Measurements from ENCODE around the gene TSBP1. TPM values are rescaled to one million over a fixed set of nuclear protein-coding genes. Genes with fewer than 3 reads are reported as not detected.

TSBP1 gene
- total RNA-seq (2014; rRNA removed; shearing (Covaris generic); ENCODE audit: low replicate concordance) = not detected in 2 replicates

GRCh38 chr6:32371803-32372202, at the start of gene TSBP1:
Gene TSBP1, minus strand, starts transcription at chr6:32371903. Its CDS starts 197 bp downstream, at chr6:32371706.
- in situ Hi-C loops (cut with HindIII; ENCODE audit: low pct_unique_long_range_greater_than_20kb, low sequenced_read_pairs) = no loop called here
- no peak for DNase-seq (ENCODE audit: low read depth)

- DNase-seq (ENCODE audit: low read depth) = no peak
- in situ Hi-C loops (cut with HindIII; ENCODE audit: low pct_unique_long_range_greater_than_20kb, low sequenced_read_pairs) = no loop called here
These were observed 44.3 kb upstream of the TSBP1 start for GRCh38 chr6:32416036-32416435.

- in situ Hi-C loops (cut with HindIII; ENCODE audit: low pct_unique_long_range_greater_than_20kb, low sequenced_read_pairs) = no loop called here
- peak; percentile 59 for DNase-seq (ENCODE audit: low read depth)
These were observed 43.9 kb upstream of the TSBP1 start for GRCh38 chr6:32415521-32416019.

- DNase-seq (ENCODE audit: low read depth) = peak; percentile 57
- in situ Hi-C loops (cut with HindIII; ENCODE audit: low pct_unique_long_range_greater_than_20kb, low sequenced_read_pairs) = no loop called here
These were observed 41.8 kb upstream of the TSBP1 start for GRCh38 chr6:32413427-32414047.

GRCh38 chr6:32411566-32412327, 40.0 kb upstream of the TSBP1 start:
- in situ Hi-C loops (cut with HindIII; ENCODE audit: low pct_unique_long_range_greater_than_20kb, low sequenced_read_pairs) = no loop called here
- DNase-seq (ENCODE audit: low read depth) = no peak

- in situ Hi-C loops (cut with HindIII; ENCODE audit: low pct_unique_long_range_greater_than_20kb, low sequenced_read_pairs) = no loop called here
- no peak for DNase-seq (ENCODE audit: low read depth)
These were observed 39.2 kb upstream of the TSBP1 start for GRCh38 chr6:32410906-32411305.

- in situ Hi-C loops (cut with HindIII; ENCODE audit: low pct_unique_long_range_greater_than_20kb, low sequenced_read_pairs) = no loop called here
- DNase-seq (ENCODE audit: low read depth) = no peak
These were observed 35.2 kb upstream of the TSBP1 start, which contains the start of gene BTNL2 for GRCh38 chr6:32406857-32407256. Gene BTNL2, minus strand, starts transcription at chr6:32407181. Its CDS starts 58 bp downstream, at chr6:32407123.

- in situ Hi-C loops (cut with HindIII; ENCODE audit: low pct_unique_long_range_greater_than_20kb, low sequenced_read_pairs) = no loop called here
These were observed 34.5 kb upstream of the TSBP1 start for GRCh38 chr6:32406197-32406596.

GRCh38 chr6:32405656-32406055, 34.0 kb upstream of the TSBP1 start:
- in situ Hi-C loops (cut with HindIII; ENCODE audit: low pct_unique_long_range_greater_than_20kb, low sequenced_read_pairs) = no loop called here
- DNase-seq (ENCODE audit: low read depth) = no peak

More at GRCh38 chr6:32406197-32406596, 34.5 kb upstream of the TSBP1 start:
- DNase-seq (ENCODE audit: low read depth) = no peak

GRCh38 chr6:32402812-32403211, 31.1 kb upstream of the TSBP1 start:
- no peak for DNase-seq (ENCODE audit: low read depth)
- in situ Hi-C loops (cut with HindIII; ENCODE audit: low pct_unique_long_range_greater_than_20kb, low sequenced_read_pairs) = no loop called here

- DNase-seq (ENCODE audit: low read depth) = no peak
- in situ Hi-C loops (cut with HindIII; ENCODE audit: low pct_unique_long_range_greater_than_20kb, low sequenced_read_pairs) = no loop called here
These were observed 29.7 kb upstream of the TSBP1 start for GRCh38 chr6:32401284-32401963.

GRCh38 chr6:32397252-32397920, 25.7 kb upstream of the TSBP1 start:
- no peak for DNase-seq (ENCODE audit: low read depth)
- in situ Hi-C loops (cut with HindIII; ENCODE audit: low pct_unique_long_range_greater_than_20kb, low sequenced_read_pairs) = no loop called here

- no peak for DNase-seq (ENCODE audit: low read depth)
- in situ Hi-C loops (cut with HindIII; ENCODE audit: low pct_unique_long_range_greater_than_20kb, low sequenced_read_pairs) = no loop called here
These were observed 24.3 kb upstream of the TSBP1 start for GRCh38 chr6:32396028-32396427.

- DNase-seq (ENCODE audit: low read depth) = peak; percentile 76
- in situ Hi-C loops (cut with HindIII; ENCODE audit: low pct_unique_long_range_greater_than_20kb, low sequenced_read_pairs) = no loop called here
These were observed 22.1 kb upstream of the TSBP1 start for GRCh38 chr6:32393665-32394420.

GRCh38 chr6:32391505-32391904, 19.8 kb upstream of the TSBP1 start:
- DNase-seq (ENCODE audit: low read depth) = no peak
- in situ Hi-C loops (cut with HindIII; ENCODE audit: low pct_unique_long_range_greater_than_20kb, low sequenced_read_pairs) = no loop called here

- no peak for DNase-seq (ENCODE audit: low read depth)
- in situ Hi-C loops (cut with HindIII; ENCODE audit: low pct_unique_long_range_greater_than_20kb, low sequenced_read_pairs) = no loop called here
These were observed 16.1 kb upstream of the TSBP1 start for GRCh38 chr6:32387589-32388340.

GRCh38 chr6:32386040-32386439, 14.3 kb upstream of the TSBP1 start:
- in situ Hi-C loops (cut with HindIII; ENCODE audit: low pct_unique_long_range_greater_than_20kb, low sequenced_read_pairs) = no loop called here
- no peak for DNase-seq (ENCODE audit: low read depth)

All from Caki2 (cell line).